IMR-90 (cell line): ENCODE measurements around the gene CLEC14A. TPM values are rescaled to one million over a fixed set of nuclear protein-coding genes. Genes with fewer than 3 reads are reported as not detected.

Experiments
- ATAC-seq: fragments of 200-7000 bp; cut with Tn5 transposase; 2 replicates; pipeline ENCODE4 v1.9.1; 2020; ENCODE audit warnings: low read depth, mild to moderate bottlenecking, moderate library complexity
- BruUV-seq: library from RNA; stranded (reverse); fragments of 400-500 nt; replicated peaks from 2 replicates; lab custom pipeline; 2021; lab: Mats Ljungman, UMichigan
- CTCF ChIA-PET: fragments of 300-600 bp; formaldehyde crosslinking; extraction: SDS; loops from one replicate; lab custom pipeline; 2021; ENCODE audit warnings: antibody characterized with exemption; lab: Yijun Ruan, JAX
- POLR2A ChIA-PET: fragments of 300-600 bp; sonication (Branson Sonifier 250); formaldehyde crosslinking; loops from one replicate; lab custom pipeline; 2022; ENCODE audit warnings: antibody characterized with exemption; ENCODE audit not compliant: unreplicated experiment; lab: Charles Lee
- DNase-seq: peaks from one replicate; pipeline ENCODE4 v3.0.0; 2013
- H2AFZ ChIP-seq: replicated peaks from 2 replicates; pipeline ENCODE3; 2013; ENCODE audit warnings: low read length, mild to moderate bottlenecking; ENCODE audit not compliant: poor library complexity
- H2AK5ac ChIP-seq: 2 replicates; pipeline ENCODE4 v1.6.1; 2013; ENCODE audit warnings: low read depth, low read length, inconsistent platforms
- H2AK9ac ChIP-seq: replicated peaks from 2 replicates; pipeline ENCODE3; 2013; ENCODE audit warnings: mild to moderate bottlenecking, low read depth, low read length, moderate library complexity; ENCODE audit not compliant: poor library complexity
- H2BK120ac ChIP-seq: 2 replicates; pipeline ENCODE4 v1.6.1; 2013; ENCODE audit warnings: low read depth, low read length, inconsistent platforms
- H2BK15ac ChIP-seq: 3 replicates; pipeline ENCODE4 v1.6.1; 2013; ENCODE audit warnings: low read depth, low read length, inconsistent platforms
- H2BK20ac ChIP-seq: 2 replicates; pipeline ENCODE4 v1.6.1; 2013; ENCODE audit warnings: low read depth, mild to moderate bottlenecking, inconsistent platforms, low read length, moderate library complexity
- H2BK5ac ChIP-seq: 2 replicates; pipeline ENCODE4 v1.6.1; 2013; ENCODE audit warnings: mild to moderate bottlenecking, low read depth, low read length, inconsistent platforms; ENCODE audit not compliant: poor library complexity, severe bottlenecking
- H3K14ac ChIP-seq: replicated peaks from 2 replicates; pipeline ENCODE4 v1.6.1; 2013; ENCODE audit warnings: low read depth, low read length, inconsistent platforms
- H3K18ac ChIP-seq: 2 replicates; pipeline ENCODE4 v1.6.1; 2013; ENCODE audit warnings: low read depth, low read length, control low read depth
- H3K23ac ChIP-seq: 2 replicates; pipeline ENCODE4 v1.6.1; 2013; ENCODE audit warnings: low read depth, low read length, inconsistent platforms
- H3K27ac ChIP-seq: 2 replicates; pipeline ENCODE4 v1.5.1; 2013; ENCODE audit warnings: mild to moderate bottlenecking, control low read depth, low read length; ENCODE audit not compliant: insufficient read depth
- H3K27me3 ChIP-seq: 2 replicates; pipeline ENCODE4 v1.6.1; 2013; ENCODE audit warnings: low read length; ENCODE audit not compliant: control insufficient read depth, insufficient read depth
- H3K36me3 ChIP-seq: 2 replicates; pipeline ENCODE4 v1.6.1; 2013; ENCODE audit warnings: low read length, mixed read lengths; ENCODE audit not compliant: control insufficient read depth, insufficient read depth
- H3K4ac ChIP-seq: 2 replicates; pipeline ENCODE4 v1.6.1; 2013; ENCODE audit warnings: low read depth, low read length, inconsistent platforms
- H3K4me1 ChIP-seq: 2 replicates; pipeline ENCODE4 v1.6.1; 2013; ENCODE audit warnings: low read length, mixed read lengths; ENCODE audit not compliant: control insufficient read depth, insufficient read depth
- H3K4me2 ChIP-seq: 2 replicates; pipeline ENCODE4 v1.6.1; 2013; ENCODE audit warnings: low read depth, mild to moderate bottlenecking, control low read depth, low read length, moderate library complexity
- H3K4me3 ChIP-seq: 2 replicates; pipeline ENCODE4 v1.5.1; 2013; ENCODE audit warnings: low read depth, mild to moderate bottlenecking, control low read depth, low read length, moderate library complexity; ENCODE audit not compliant: insufficient read depth
- H3K56ac ChIP-seq: 2 replicates; pipeline ENCODE4 v1.6.1; 2013; ENCODE audit warnings: low read length, inconsistent platforms; ENCODE audit not compliant: insufficient read depth; ENCODE audit errors: extremely low read depth
- H3K79me1 ChIP-seq, 2 experiments: 2 replicates each; pipeline ENCODE4 v1.6.1; 2013; ENCODE audit warnings: low read length in 2 of 2, inconsistent platforms in 1 of 2, low read depth in 1 of 2
- H3K9ac ChIP-seq: 2 replicates; pipeline ENCODE4 v1.6.1; 2013; ENCODE audit warnings: low read depth, low read length, control low read depth
- H3K9me1 ChIP-seq: 2 replicates; pipeline ENCODE4 v1.6.1; 2013; ENCODE audit warnings: low read length, inconsistent platforms; ENCODE audit not compliant: insufficient read depth
- H3K9me3 ChIP-seq: 2 replicates; pipeline ENCODE4 v1.6.1; 2013; ENCODE audit warnings: low read length; ENCODE audit not compliant: control insufficient read depth, insufficient read depth
- H4K20me1 ChIP-seq: 2 replicates; pipeline ENCODE4 v1.6.1; 2013; ENCODE audit warnings: low read length, inconsistent platforms; ENCODE audit not compliant: insufficient read depth
- H4K5ac ChIP-seq: 2 replicates; pipeline ENCODE4 v1.6.1; 2013; ENCODE audit warnings: mild to moderate bottlenecking, low read depth, low read length, control low read depth
- H4K8ac ChIP-seq, 2 experiments: 2 replicates each; pipeline ENCODE4 v1.6.1; 2013; ENCODE audit warnings: low read depth in 2 of 2, low read length in 2 of 2, control low read depth in 1 of 2, inconsistent platforms in 1 of 2
- H4K91ac ChIP-seq: 2 replicates; pipeline ENCODE4 v1.6.1; 2013; ENCODE audit warnings: low read depth, low read length, inconsistent platforms; ENCODE audit not compliant: insufficient read depth
- ELK1 ChIP-seq: fragments of 150-350 bp; IDR thresholded peaks from 2 replicates; pipeline ENCODE4 v1.6.1; 2016; ENCODE audit warnings: low read depth, mild to moderate bottlenecking, low read length, moderate library complexity, borderline replicate concordance
- FOS ChIP-seq: fragments of 150-350 bp; IDR thresholded peaks from 2 replicates; pipeline ENCODE4 v1.6.1; 2016; ENCODE audit warnings: low read depth, low read length
- NFE2L2 ChIP-seq: fragments of 150-350 bp; IDR thresholded peaks from 2 replicates; pipeline ENCODE4 v1.6.1; 2016; ENCODE audit warnings: low read depth, mild to moderate bottlenecking, low read length
- RFX5 ChIP-seq: IDR thresholded peaks from 2 replicates; pipeline ENCODE4 v1.8.0; 2012; ENCODE audit warnings: low read depth, mild to moderate bottlenecking, low read length, moderate library complexity
- SMC3 ChIP-seq: fragments of 150-350 bp; IDR thresholded peaks from 2 replicates; pipeline ENCODE4 v1.6.1; 2016; ENCODE audit warnings: low read depth, mild to moderate bottlenecking, antibody characterized with exemption, low read length, moderate library complexity
- USF2 ChIP-seq: fragments of 150-350 bp; IDR thresholded peaks from 2 replicates; pipeline ENCODE4 v1.6.1; 2017; ENCODE audit warnings: mild to moderate bottlenecking, antibody characterized with exemption, low read length, low read depth
- WGBS, 2 experiments: methylation state at CpG; one replicate each; pipeline versions ENCODE4 v1.1.5 to v1.1.7; 2013; ENCODE audit warnings: missing lambda C conversion rate in 2 of 2; ENCODE audit not compliant: insufficient read length in 1 of 2; ENCODE audit errors: extremely low coverage in 2 of 2; 5-methylcytosine and 5-hydroxymethylcytosine counted together
- dilution Hi-C: fragments of 300-500 bp; cut with HindIII; formaldehyde crosslinking; loops from one replicate; pipeline ENCODE4 v1.14.3; 2018; ENCODE audit warnings: low sequenced_read_pairs; ENCODE audit not compliant: unreplicated experiment
- in situ Hi-C: fragments of 300-500 bp; cut with MboI; formaldehyde crosslinking; loops from 3 replicates; pipeline ENCODE4 v1.14.3; 2019; ENCODE audit warnings: low sequenced_read_pairs, inconsistent platforms, mixed read lengths
- intact Hi-C: fragments of 100-400 bp; cut with micrococcal nuclease; formaldehyde crosslinking; loops from 2 replicates; pipeline ENCODE4 v1.10.0; 2022
- polyA plus RNA-seq, 3 experiments: library from polyadenylated mRNA; depleted of rRNA; stranded (reverse); fragments of >200 nt; gene quantifications; 2 replicates each; pipeline ENCODE4 v1.2.3, GENCODE V29; 2012; ENCODE audit warnings: low replicate concordance in 1 of 3
- total RNA-seq: library from RNA; depleted of rRNA; stranded (reverse); fragments of >200 nt; gene quantifications from 2 replicates; pipeline ENCODE4 v1.2.3, GENCODE V29; 2012

Gene CLEC14A
- total and polyA plus RNA-seq, 2 of the 4 experiments (the other 2 are of a cell fraction), result 3.0 to 6.2 TPM

- Histone ChIP-seq H3K27ac (no peak overlapping the region), H2BK15ac (no peak overlapping the region), H3K27me3 (no peaks in the 10 kb centered on the region), H4K8ac (no peak overlapping the region), H3K9me1 (no peaks in the 10 kb centered on the region), H2AK9ac (no peak overlapping the region), H2AK5ac (no peak overlapping the region), H3K18ac (no peak overlapping the region), H3K4me2 (no peak overlapping the region), H4K91ac (no peak overlapping the region), H3K23ac (no peak overlapping the region), H3K4me3 (no peak overlapping the region), H3K4ac (no peak overlapping the region), H2BK5ac (no peak overlapping the region), H2BK120ac (no peak overlapping the region; the same call in 1 of the 2 replicates), H4K5ac (no peak overlapping the region), H3K36me3 (no peaks in the 10 kb centered on the region), H3K14ac (no peak overlapping the region), H3K56ac (no peak overlapping the region), H3K79me1 (no peaks in the 10 kb centered on the region), H3K9ac (no peak overlapping the region), H4K20me1 (no peaks in the 10 kb centered on the region), H3K4me1 (no peaks in the 10 kb centered on the region), H2AFZ (no peak overlapping the region), H3K9me3 (no peaks in the 10 kb centered on the region), H2BK20ac (no peak overlapping the region)
- DNase-seq (no peak), ATAC-seq (no peak)
- ChIA-PET CTCF (no interaction called here), POLR2A (no interaction called here)
- intact Hi-C loops (no loop called here), dilution Hi-C loops (no loop called here), in situ Hi-C loops (no loop called here)
- no TSS peak for BruUV-seq
- TF ChIP-seq RFX5 (no peak), FOS (no peak), SMC3 (no peak), ELK1 (no peak), USF2 (no peak), NFE2L2 (no peak)
- no CpG with 5 or more reads among the region's 2 CpGs for WGBS, 2 experiments
Observed at GRCh38 chr14:38217553-38217952, 38.3 kb downstream of the CLEC14A start.
